Neural cell (in vitro differentiated cells): ENCODE results near the gene KLHL6. TPM values are rescaled to one million over a fixed set of nuclear protein-coding genes. Genes with fewer than 3 reads are reported as not detected.
"Not testable (repeated sequence)": the region's sequence is repeated elsewhere in the genome, so short reads cannot be mapped to it uniquely, and the experiment has no call there.

Source experiments
- H2AFZ ChIP-seq: fragments of 200-600, 300-800 bp; sonication (generic), shearing (Covaris generic); 2 replicates; pipeline ENCODE4 v1.6.0; 2014; ENCODE audit warnings: low read depth, mild to moderate bottlenecking, antibody characterized with exemption, low read length, moderate library complexity
- H3F3A ChIP-seq: fragments of 200-600 bp; shearing (Covaris generic); 2 replicates; pipeline ENCODE4 v1.6.1; 2016; ENCODE audit warnings: mild to moderate bottlenecking, moderate library complexity, mixed read lengths, antibody characterized with exemption, low read length; ENCODE audit not compliant: insufficient read depth, poor library complexity, severe bottlenecking
- H3K27ac ChIP-seq: fragments of 200-600, 300-800 bp; sonication (generic), shearing (Covaris generic); 2 replicates; pipeline ENCODE4 v1.5.1; 2014; ENCODE audit warnings: mild to moderate bottlenecking, low read length, moderate library complexity
- H3K27me3 ChIP-seq: fragments of 300-800, 200-600 bp; sonication (generic), shearing (Covaris generic); 2 replicates; pipeline ENCODE4 v1.6.0; 2014; ENCODE audit warnings: mild to moderate bottlenecking, low read depth, low read length, moderate library complexity; ENCODE audit not compliant: insufficient read depth
- H3K36me3 ChIP-seq: fragments of 300-800, 200-600 bp; sonication (generic), shearing (Covaris generic); 2 replicates; pipeline ENCODE4 v1.5.1; 2014; ENCODE audit warnings: mild to moderate bottlenecking, antibody characterized with exemption, low read length, moderate library complexity; ENCODE audit not compliant: insufficient read depth
- H3K4me2 ChIP-seq: fragments of 300-800, 200-600 bp; sonication (generic), shearing (Covaris generic); 2 replicates; pipeline ENCODE4 v1.6.0; 2014; ENCODE audit warnings: mild to moderate bottlenecking, low read length
- H3K4me3 ChIP-seq: fragments of 300-800, 200-600 bp; sonication (generic), shearing (Covaris generic); 2 replicates; pipeline ENCODE4 v1.5.1; 2014; ENCODE audit warnings: mild to moderate bottlenecking, low read length, moderate library complexity
- H3K79me2 ChIP-seq: fragments of 200-600 bp; shearing (Covaris generic); replicated peaks from 2 replicates; pipeline ENCODE4 v1.6.0; 2014; ENCODE audit warnings: mild to moderate bottlenecking, low read length, moderate library complexity; ENCODE audit not compliant: insufficient read depth
- H3K9ac ChIP-seq: fragments of 300-800, 200-600 bp; sonication (generic), shearing (Covaris generic); 2 replicates; pipeline ENCODE4 v1.6.1; 2016; ENCODE audit warnings: mild to moderate bottlenecking, low read length, mixed read lengths
- H3K9me2 ChIP-seq: fragments of 200-600 bp; shearing (Covaris generic); 2 replicates; pipeline ENCODE4 v1.6.1; 2016; ENCODE audit warnings: mild to moderate bottlenecking, low read length, mixed read lengths; ENCODE audit not compliant: insufficient read depth
- H3K9me3 ChIP-seq: fragments of 200-600, 300-800 bp; sonication (generic), shearing (Covaris generic); 2 replicates; pipeline ENCODE4 v1.6.1; 2016; ENCODE audit warnings: mild to moderate bottlenecking, mixed run types, low read length, moderate library complexity, mixed read lengths
- H4K20me1 ChIP-seq: fragments of 200-600 bp; shearing (Covaris generic); 2 replicates; pipeline ENCODE4 v1.6.1; 2016; ENCODE audit warnings: mild to moderate bottlenecking, mixed run types; ENCODE audit not compliant: insufficient read depth
- EP300 ChIP-seq: fragments of 450-650 bp; conservative IDR thresholded peaks from 2 replicates; pipeline ENCODE4 v1.6.1; 2014; ENCODE audit warnings: antibody characterized with exemption, mild to moderate bottlenecking, moderate library complexity; ENCODE audit not compliant: poor library complexity, severe bottlenecking
- EZH2 ChIP-seq: fragments of 200-600, 300-800 bp; shearing (Covaris generic), sonication (generic); IDR thresholded peaks from 2 replicates; pipeline ENCODE4 v1.6.1; 2014; ENCODE audit warnings: antibody characterized with exemption, low read length, borderline replicate concordance, mild to moderate bottlenecking; ENCODE audit not compliant: insufficient read depth, poor library complexity, severe bottlenecking
- MXI1 ChIP-seq: fragments of 450-650 bp; conservative IDR thresholded peaks from 2 replicates; pipeline ENCODE4 v1.6.1; 2014; ENCODE audit warnings: antibody characterized with exemption, mild to moderate bottlenecking; ENCODE audit not compliant: poor library complexity, severe bottlenecking
- POLR2AphosphoS5 ChIP-seq: IDR thresholded peaks from 2 replicates; pipeline ENCODE4 v1.6.1; 2012
- RAD21 ChIP-seq: fragments of 450-650 bp; conservative IDR thresholded peaks from 2 replicates; pipeline ENCODE4 v1.6.1; 2014; ENCODE audit warnings: antibody characterized with exemption, mild to moderate bottlenecking, moderate library complexity
- SMC3 ChIP-seq: fragments of 450-650 bp; conservative IDR thresholded peaks from 2 replicates; pipeline ENCODE4 v1.6.1; 2014; ENCODE audit warnings: antibody characterized with exemption, mild to moderate bottlenecking, moderate library complexity; ENCODE audit not compliant: poor library complexity
- TAF1 ChIP-seq: IDR thresholded peaks from 2 replicates; pipeline ENCODE4 v1.6.1; 2012; ENCODE audit warnings: low read depth
- polyA plus RNA-seq: library from polyadenylated mRNA; depleted of rRNA; stranded (reverse); fragments of >200 nt; gene quantifications from 2 replicates; pipeline ENCODE4 v1.2.3, GENCODE V29; 2014
- TF ChIP-seq, protein P1 (sequence below): fragments of 450-650 bp; IDR thresholded peaks from 2 replicates; pipeline ENCODE4 v1.5.1; 2014; ENCODE audit warnings: antibody characterized with exemption, mild to moderate bottlenecking, moderate library complexity; ENCODE audit not compliant: poor library complexity, severe bottlenecking
- TF ChIP-seq, protein P2 (sequence below): IDR thresholded peaks from 2 replicates; pipeline ENCODE4 v1.6.1; 2012; ENCODE audit warnings: borderline replicate concordance

KLHL6 gene
- polyA plus RNA-seq, 1 donor from 2014 or later = not detected

- H3K36me3 ChIP-seq, H3F3A ChIP-seq, H3K27ac ChIP-seq, H4K20me1 ChIP-seq, H3K4me2 ChIP-seq, H3K9ac ChIP-seq, H3K79me2 ChIP-seq, H3K9me3 ChIP-seq, H3K4me3 ChIP-seq, H3K9me2 ChIP-seq, H2AFZ ChIP-seq, H3K27me3 ChIP-seq: not testable (repeated sequence)
Measured at GRCh38 chr3:183511286-183512131, 44.0 kb downstream of the KLHL6 start.

DNA sequence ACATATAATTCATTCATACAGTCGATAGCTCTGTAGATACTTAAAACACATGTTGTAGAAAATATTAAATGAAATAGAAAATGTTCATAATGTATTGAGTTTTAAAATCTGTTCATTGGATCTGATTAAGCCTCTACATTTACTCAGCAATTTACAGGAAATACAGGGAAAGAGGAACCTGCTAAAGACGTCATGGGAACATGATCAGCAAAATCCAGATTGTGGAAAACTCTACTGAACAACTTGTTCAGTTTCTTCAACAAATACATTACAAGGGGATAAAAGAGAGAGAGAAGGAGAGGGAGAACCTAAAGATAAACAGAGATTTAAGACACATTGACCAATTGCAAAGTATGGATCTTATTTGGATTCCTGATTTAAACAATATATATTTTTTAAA is 46.7 kb downstream of the KLHL6 start:
- Histone ChIP-seq H3K79me2 (no peaks in the 10 kb centered on the region), H3K9me3 (peaks cover 7% of the 10 kb centered on the region), H3F3A (no peaks in the 10 kb centered on the region), H3K9ac (no peak overlapping the region), H3K4me2 (no peak overlapping the region), H3K27ac (no peak overlapping the region), H3K4me3 (no peak overlapping the region), H3K9me2 (no peaks in the 10 kb centered on the region), H2AFZ (no peak overlapping the region), H3K27me3 (no peaks in the 10 kb centered on the region), H4K20me1 (no peaks in the 10 kb centered on the region), H3K36me3 (no peaks in the 10 kb centered on the region)
- TF ChIP-seq, protein P1, sequence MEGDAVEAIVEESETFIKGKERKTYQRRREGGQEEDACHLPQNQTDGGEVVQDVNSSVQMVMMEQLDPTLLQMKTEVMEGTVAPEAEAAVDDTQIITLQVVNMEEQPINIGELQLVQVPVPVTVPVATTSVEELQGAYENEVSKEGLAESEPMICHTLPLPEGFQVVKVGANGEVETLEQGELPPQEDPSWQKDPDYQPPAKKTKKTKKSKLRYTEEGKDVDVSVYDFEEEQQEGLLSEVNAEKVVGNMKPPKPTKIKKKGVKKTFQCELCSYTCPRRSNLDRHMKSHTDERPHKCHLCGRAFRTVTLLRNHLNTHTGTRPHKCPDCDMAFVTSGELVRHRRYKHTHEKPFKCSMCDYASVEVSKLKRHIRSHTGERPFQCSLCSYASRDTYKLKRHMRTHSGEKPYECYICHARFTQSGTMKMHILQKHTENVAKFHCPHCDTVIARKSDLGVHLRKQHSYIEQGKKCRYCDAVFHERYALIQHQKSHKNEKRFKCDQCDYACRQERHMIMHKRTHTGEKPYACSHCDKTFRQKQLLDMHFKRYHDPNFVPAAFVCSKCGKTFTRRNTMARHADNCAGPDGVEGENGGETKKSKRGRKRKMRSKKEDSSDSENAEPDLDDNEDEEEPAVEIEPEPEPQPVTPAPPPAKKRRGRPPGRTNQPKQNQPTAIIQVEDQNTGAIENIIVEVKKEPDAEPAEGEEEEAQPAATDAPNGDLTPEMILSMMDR = no peak
- no peak for TF ChIP-seq POLR2AphosphoS5
- TF ChIP-seq MXI1 = no peak
- TF ChIP-seq, protein P2, sequence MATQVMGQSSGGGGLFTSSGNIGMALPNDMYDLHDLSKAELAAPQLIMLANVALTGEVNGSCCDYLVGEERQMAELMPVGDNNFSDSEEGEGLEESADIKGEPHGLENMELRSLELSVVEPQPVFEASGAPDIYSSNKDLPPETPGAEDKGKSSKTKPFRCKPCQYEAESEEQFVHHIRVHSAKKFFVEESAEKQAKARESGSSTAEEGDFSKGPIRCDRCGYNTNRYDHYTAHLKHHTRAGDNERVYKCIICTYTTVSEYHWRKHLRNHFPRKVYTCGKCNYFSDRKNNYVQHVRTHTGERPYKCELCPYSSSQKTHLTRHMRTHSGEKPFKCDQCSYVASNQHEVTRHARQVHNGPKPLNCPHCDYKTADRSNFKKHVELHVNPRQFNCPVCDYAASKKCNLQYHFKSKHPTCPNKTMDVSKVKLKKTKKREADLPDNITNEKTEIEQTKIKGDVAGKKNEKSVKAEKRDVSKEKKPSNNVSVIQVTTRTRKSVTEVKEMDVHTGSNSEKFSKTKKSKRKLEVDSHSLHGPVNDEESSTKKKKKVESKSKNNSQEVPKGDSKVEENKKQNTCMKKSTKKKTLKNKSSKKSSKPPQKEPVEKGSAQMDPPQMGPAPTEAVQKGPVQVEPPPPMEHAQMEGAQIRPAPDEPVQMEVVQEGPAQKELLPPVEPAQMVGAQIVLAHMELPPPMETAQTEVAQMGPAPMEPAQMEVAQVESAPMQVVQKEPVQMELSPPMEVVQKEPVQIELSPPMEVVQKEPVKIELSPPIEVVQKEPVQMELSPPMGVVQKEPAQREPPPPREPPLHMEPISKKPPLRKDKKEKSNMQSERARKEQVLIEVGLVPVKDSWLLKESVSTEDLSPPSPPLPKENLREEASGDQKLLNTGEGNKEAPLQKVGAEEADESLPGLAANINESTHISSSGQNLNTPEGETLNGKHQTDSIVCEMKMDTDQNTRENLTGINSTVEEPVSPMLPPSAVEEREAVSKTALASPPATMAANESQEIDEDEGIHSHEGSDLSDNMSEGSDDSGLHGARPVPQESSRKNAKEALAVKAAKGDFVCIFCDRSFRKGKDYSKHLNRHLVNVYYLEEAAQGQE = no peak
- no peak for TF ChIP-seq EZH2
- no peak for TF ChIP-seq TAF1
- TF ChIP-seq SMC3 = no peak
- TF ChIP-seq RAD21 = no peak
- no peak for TF ChIP-seq EP300
